ENCODE data around the gene UBE2Z. TPM values are rescaled to one million over a fixed set of nuclear protein-coding genes. Genes with fewer than 3 reads are reported as not detected.
A peak's percentile ranks its signal among the peaks of the same experiment; 100 is the strongest.

UBE2Z gene
- total and polyA plus RNA-seq, 2 of the 13 experiments (the other 11 are each of a cell fraction or from before 2014, with no cell fraction given) = 63.2 to 122 TPM

GRCh38 chr17:48954300-48954755 lies 46.1 kb downstream of the UBE2Z start (continued):
- TF ChIP-seq ZBTB10 (CRISPR knock-in tag; IDR thresholded peaks at IDR 0.05; ENCODE audit: borderline replicate concordance) = 0 out of 2 replicates have a peak, but pooled peaks have one; percentile 24
- peak; percentile 62 for TF ChIP-seq FOSL2 (CRISPR knock-in tag; IDR thresholded peaks at IDR 0.05)
- no peak for TF ChIP-seq ZFP1 (CRISPR knock-in tag; IDR thresholded peaks at IDR 0.05)
- TF ChIP-seq ZNF543 (CRISPR knock-in tag; IDR thresholded peaks at IDR 0.05) = no peak
- TF ChIP-seq MTERF4 (CRISPR knock-in tag; IDR thresholded peaks at IDR 0.05) = no peak
- TF ChIP-seq UBTF (CRISPR knock-in tag; IDR thresholded peaks at IDR 0.05) = no peak
- no peak for TF ChIP-seq PHF8 (CRISPR knock-in tag; IDR thresholded peaks at IDR 0.05)
- TF ChIP-seq ZUFSP (CRISPR knock-in tag; IDR thresholded peaks at IDR 0.05; ENCODE audit: borderline replicate concordance) = no peak
- no peak for TF ChIP-seq ZNF556 (CRISPR knock-in tag; IDR thresholded peaks at IDR 0.05; ENCODE audit: borderline replicate concordance)
- no peak for TF ChIP-seq ZNF367 (CRISPR knock-in tag; IDR thresholded peaks at IDR 0.05; ENCODE audit: borderline replicate concordance)
- no peak for TF ChIP-seq IRF9 (CRISPR knock-in tag; IDR thresholded peaks at IDR 0.05; ENCODE audit: borderline replicate concordance)
- no peak for TF ChIP-seq ZNF570 (CRISPR knock-in tag; IDR thresholded peaks at IDR 0.05; ENCODE audit: borderline replicate concordance)
- no peak for TF ChIP-seq ZBTB3 (CRISPR knock-in tag; IDR thresholded peaks at IDR 0.05; ENCODE audit: borderline replicate concordance, low read depth)
- no peak for TF ChIP-seq MBNL3 (CRISPR knock-in tag; conservative IDR thresholded peaks at IDR 0.05)
- TF ChIP-seq ZNF615 (CRISPR knock-in tag; IDR thresholded peaks at IDR 0.05; ENCODE audit: borderline replicate concordance) = 0 out of 2 replicates have a peak, but pooled peaks have one; percentile 37
- TF ChIP-seq ZNF569 (CRISPR knock-in tag; IDR thresholded peaks at IDR 0.05; ENCODE audit: borderline replicate concordance) = no peak
- no peak for TF ChIP-seq SNAPC5 (CRISPR knock-in tag; IDR thresholded peaks at IDR 0.05; ENCODE audit: borderline replicate concordance)
- TF ChIP-seq PCBP1 (IDR thresholded peaks at IDR 0.05; ENCODE audit: borderline replicate concordance, low read depth, low read length) = no peak
- no peak for TF ChIP-seq ZNF598 (CRISPR knock-in tag; IDR thresholded peaks at IDR 0.05; ENCODE audit: borderline replicate concordance)
- no peak for TF ChIP-seq ZNF224 (CRISPR knock-in tag; IDR thresholded peaks at IDR 0.05)
- no peak for TF ChIP-seq ZNF737 (CRISPR knock-in tag; IDR thresholded peaks at IDR 0.05; ENCODE audit: borderline replicate concordance)

Measured in HepG2 (cell line).